LNCaP clone FGC (cell line): ENCODE data around the gene PTPN9.

Source experiments
- DNase-seq: peaks from one replicate; pipeline ENCODE4 v3.0.0-alpha.2; 2011; ENCODE audit warnings: low read depth
- H3K4me3 ChIP-seq: 2 replicates; pipeline ENCODE4 v1.5.1; 2011; ENCODE audit warnings: mild to moderate bottlenecking, low read depth, low read length, control low read depth
- CTCF ChIP-seq: IDR thresholded peaks from 2 replicates; pipeline ENCODE4 v1.5.1; 2012; ENCODE audit warnings: mild to moderate bottlenecking; ENCODE audit not compliant: control insufficient read depth, insufficient read depth; ENCODE audit errors: extremely low read depth

Gene PTPN9

GRCh38 chr15:75606711-75607699, 27.9 kb upstream of the PTPN9 start:
- DNase-seq: no peak
- TF ChIP-seq CTCF: no peak
- H3K4me3 ChIP-seq: no peak overlapping the region

- H3K4me3 ChIP-seq: no peak overlapping the region
- DNase-seq: no peak
- TF ChIP-seq CTCF: no peak
Observed at GRCh38 chr15:75606026-75606425, 26.9 kb upstream of the PTPN9 start.

- no peak for TF ChIP-seq CTCF
- no peak overlapping the region for H3K4me3 ChIP-seq
- DNase-seq: no peak
Observed at GRCh38 chr15:75599401-75599800, 20.3 kb upstream of the PTPN9 start.

- no peak for DNase-seq
- H3K4me3 ChIP-seq: no peak overlapping the region
- TF ChIP-seq CTCF: no peak
Observed at GRCh38 chr15:75598361-75598760, 19.2 kb upstream of the PTPN9 start.

GRCh38 chr15:75597667-75598341, 18.7 kb upstream of the PTPN9 start:
- H3K4me3 ChIP-seq: no peak overlapping the region
- peak; percentile 79 for DNase-seq

GRCh38 chr15:75596703-75597345, 17.7 kb upstream of the PTPN9 start:
- DNase-seq: no peak
- H3K4me3 ChIP-seq: no peak overlapping the region
- TF ChIP-seq CTCF: no peak

More at GRCh38 chr15:75597667-75598341, 18.7 kb upstream of the PTPN9 start:
- 0 out of 2 replicates have a peak, but pooled peaks have one; percentile 4 for TF ChIP-seq CTCF
